Nephron (organoid): Measurements from ENCODE around the gene FUT2.
"Not testable (repeated sequence)": the region's sequence is repeated elsewhere in the genome, so short reads cannot be mapped to it uniquely, and the experiment has no call there.

Experiments used
- H3K27ac Mint-ChIP-seq, 3 experiments: 2 replicates each; pipeline ENCODE4 v1.8.0; 2020; ENCODE audit warnings: mixed read lengths in 3 of 3, mild to moderate bottlenecking in 2 of 3, moderate library complexity in 1 of 3
- H3K27me3 Mint-ChIP-seq: 2 replicates; pipeline ENCODE4 v1.8.0; 2021; ENCODE audit warnings: low read depth, mild to moderate bottlenecking, moderate library complexity, mixed read lengths
- H3K36me3 Mint-ChIP-seq: 2 replicates; pipeline ENCODE4 v1.8.0; 2020; ENCODE audit warnings: low read depth, mixed read lengths
- H3K4me1 Mint-ChIP-seq: 2 replicates; pipeline ENCODE4 v1.8.0; 2020; ENCODE audit warnings: mixed read lengths
- H3K4me3 Mint-ChIP-seq, 3 experiments: 2 replicates each; pipeline ENCODE4 v1.8.0; 2020; ENCODE audit warnings: mild to moderate bottlenecking in 3 of 3, mixed read lengths in 3 of 3, moderate library complexity in 2 of 3
- H3K9me3 Mint-ChIP-seq: 2 replicates; pipeline ENCODE4 v1.8.0; 2020; ENCODE audit warnings: mixed read lengths
- CTCF ChIP-seq, 3 experiments: fragments of 200-600 bp; sonication (generic); IDR thresholded peaks; one replicate each; pipeline ENCODE4 v1.5.0; 2021; ENCODE audit warnings: antibody characterized with exemption in 3 of 3; ENCODE audit not compliant: unreplicated experiment in 3 of 3

The FUT2 gene

GRCh38 chr19:48713041-48713863 is 17.5 kb downstream of the FUT2 start:
- peak in 1 of 3 experiments; percentile 26 for TF ChIP-seq CTCF (IDR thresholded peaks at IDR 0.05; ENCODE audit: unreplicated experiment in 3 of 3)
- H3K4me3 Mint-ChIP-seq: peak overlapping the region; percentile 82 to 87 (median 84)
- H3K9me3 Mint-ChIP-seq: no peaks in the 10 kb centered on the region
- H3K27me3 Mint-ChIP-seq: no peaks in the 10 kb centered on the region
- H3K27ac Mint-ChIP-seq: peak overlapping the region in 2 of 3 experiments; percentile 60 to 96
- peaks cover 8% of the 10 kb centered on the region for H3K36me3 Mint-ChIP-seq
- peaks cover 24% of the 10 kb centered on the region for H3K4me1 Mint-ChIP-seq

- Mint-ChIP-seq H3K4me3 (peak overlapping the region; percentile 82 to 87 (median 84)), H3K36me3 (peaks cover 4% of the 10 kb centered on the region), H3K9me3 (no peaks in the 10 kb centered on the region), H3K27ac (peak overlapping the region; percentile 92 to 98 (median 96)), H3K27me3 (no peaks in the 10 kb centered on the region), H3K4me1 (peaks cover 33% of the 10 kb centered on the region)
- TF ChIP-seq CTCF (IDR thresholded peaks at IDR 0.05; ENCODE audit: unreplicated experiment in 3 of 3): no peak
These were observed 18.3 kb downstream of the FUT2 start for GRCh38 chr19:48713864-48714755.

DNA sequence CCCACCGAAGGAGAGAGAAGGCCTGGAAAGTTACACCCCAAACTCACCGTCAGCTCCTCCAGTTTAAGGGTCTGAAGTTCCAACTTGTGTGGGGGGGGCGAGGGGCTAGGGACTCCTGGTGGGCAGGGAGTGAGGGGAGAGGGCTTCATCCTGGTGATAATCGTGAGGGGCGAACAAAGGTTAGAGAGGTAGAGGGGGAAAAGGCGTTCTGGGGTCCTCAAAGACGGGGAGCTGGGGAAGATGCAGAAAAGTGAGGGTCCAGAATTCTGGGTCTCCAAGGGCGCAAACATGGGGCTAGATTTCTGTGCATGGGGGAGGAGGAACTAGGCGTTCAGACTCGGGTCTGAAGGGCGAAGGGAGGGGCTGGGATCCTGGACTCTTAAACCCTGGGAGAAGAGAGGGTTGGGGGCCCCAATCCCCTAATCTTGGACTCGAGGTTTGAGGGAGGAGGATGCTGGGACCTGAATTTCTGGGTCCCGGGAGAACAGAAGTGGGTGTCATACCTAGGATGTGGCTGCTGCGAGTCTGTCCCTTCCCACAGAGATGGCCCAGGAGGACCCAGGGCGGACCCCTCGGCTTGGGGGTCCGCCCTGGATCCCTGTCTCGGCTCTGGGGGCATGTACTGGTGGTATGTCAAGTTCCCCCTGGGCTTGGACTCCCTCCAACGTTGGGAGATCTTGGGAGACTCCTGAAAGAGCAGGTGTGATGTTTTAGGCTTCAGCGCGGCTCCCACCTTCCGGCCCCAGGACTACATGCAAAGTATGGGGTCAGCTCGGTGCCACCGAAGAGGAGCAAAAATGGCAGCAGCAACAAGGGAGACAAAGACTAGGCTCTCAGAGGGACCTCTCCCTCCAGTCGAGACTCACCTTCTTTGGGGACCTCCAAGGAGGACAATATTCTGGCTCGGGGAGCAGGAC is 19.2 kb downstream of the FUT2 start:
- peak overlapping the region; percentile 92 to 98 (median 96) for H3K27ac Mint-ChIP-seq
- H3K9me3 Mint-ChIP-seq: no peaks in the 10 kb centered on the region
- H3K4me3 Mint-ChIP-seq: peak overlapping the region; percentile 82 to 87 (median 84)
- peaks cover 38% of the 10 kb centered on the region for H3K4me1 Mint-ChIP-seq
- H3K27me3 Mint-ChIP-seq: no peaks in the 10 kb centered on the region
- peaks cover 4% of the 10 kb centered on the region for H3K36me3 Mint-ChIP-seq
- no peak for TF ChIP-seq CTCF (IDR thresholded peaks at IDR 0.05; ENCODE audit: unreplicated experiment in 3 of 3)

DNA sequence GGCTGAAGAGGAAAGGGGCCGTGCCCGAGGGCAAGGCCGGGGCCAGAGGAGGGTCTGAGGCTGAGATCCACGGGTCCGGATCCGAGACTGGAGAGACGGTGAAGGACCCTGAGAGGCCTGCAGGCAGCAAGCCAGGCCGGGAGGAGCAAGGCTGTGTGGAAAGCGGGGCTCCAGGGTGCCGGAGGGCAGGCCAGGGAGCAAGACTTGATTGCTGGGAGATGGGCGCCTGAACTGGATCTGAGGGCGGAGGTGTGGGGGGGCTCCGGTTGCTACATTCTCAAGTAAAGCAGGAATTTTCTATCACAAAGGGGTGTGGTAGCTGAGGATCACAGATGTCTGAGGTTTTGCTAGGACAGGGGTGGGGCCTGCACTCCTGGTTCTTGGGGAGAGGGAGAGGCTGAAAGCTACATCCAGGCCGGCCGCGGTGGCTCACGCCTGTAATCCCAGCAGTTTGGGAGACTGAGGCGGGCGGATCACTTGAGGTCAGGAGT is 20.0 kb downstream of the FUT2 start:
- H3K27me3 Mint-ChIP-seq: no peaks in the 10 kb centered on the region
- no peak for TF ChIP-seq CTCF (IDR thresholded peaks at IDR 0.05; ENCODE audit: unreplicated experiment in 3 of 3)
- H3K36me3 Mint-ChIP-seq: peaks cover 4% of the 10 kb centered on the region
- peaks cover 45% of the 10 kb centered on the region for H3K4me1 Mint-ChIP-seq
- H3K9me3 Mint-ChIP-seq: no peaks in the 10 kb centered on the region
- H3K4me3 Mint-ChIP-seq: peak overlapping the region; percentile 82 to 87 (median 84)
- H3K27ac Mint-ChIP-seq: peak overlapping the region; percentile 92 to 98 (median 96)

GRCh38 chr19:48716562-48717291 is 21.0 kb downstream of the FUT2 start:
- Mint-ChIP-seq H3K4me3 (peak overlapping the region; percentile 82 to 89 (median 84)), H3K27me3 (no peaks in the 10 kb centered on the region), H3K27ac (peak overlapping the region; percentile 92 to 98 (median 96)), H3K36me3 (peaks cover 4% of the 10 kb centered on the region), H3K4me1 (peaks cover 50% of the 10 kb centered on the region), H3K9me3 (no peaks in the 10 kb centered on the region)
- TF ChIP-seq CTCF (IDR thresholded peaks at IDR 0.05; ENCODE audit: unreplicated experiment in 3 of 3): no peak

GRCh38 chr19:48718106-48718505 is 22.3 kb downstream of the FUT2 start:
- not testable (repeated sequence) for H3K9me3 Mint-ChIP-seq, H3K36me3 Mint-ChIP-seq, H3K27me3 Mint-ChIP-seq
- Mint-ChIP-seq H3K4me3 (peak overlapping the region; percentile 72 to 91 (median 82)), H3K4me1 (peaks cover 50% of the 10 kb centered on the region), H3K27ac (peak overlapping the region; percentile 97 to 98 (median 97))
